ENCODE data around the gene MTMR3. TPM values are rescaled to one million over a fixed set of nuclear protein-coding genes. Genes with fewer than 3 reads are reported as not detected.
A peak's percentile ranks its signal among the peaks of the same experiment; 100 is the strongest.

Gene MTMR3
- total RNA-seq, 1 donor from 2014 or later: 28.4 TPM

GRCh38 chr22:30001459-30001858 is 118.5 kb downstream of the MTMR3 start:
- DNase-seq (ENCODE audit: low read depth in 2 of 2): no peak

DNA sequence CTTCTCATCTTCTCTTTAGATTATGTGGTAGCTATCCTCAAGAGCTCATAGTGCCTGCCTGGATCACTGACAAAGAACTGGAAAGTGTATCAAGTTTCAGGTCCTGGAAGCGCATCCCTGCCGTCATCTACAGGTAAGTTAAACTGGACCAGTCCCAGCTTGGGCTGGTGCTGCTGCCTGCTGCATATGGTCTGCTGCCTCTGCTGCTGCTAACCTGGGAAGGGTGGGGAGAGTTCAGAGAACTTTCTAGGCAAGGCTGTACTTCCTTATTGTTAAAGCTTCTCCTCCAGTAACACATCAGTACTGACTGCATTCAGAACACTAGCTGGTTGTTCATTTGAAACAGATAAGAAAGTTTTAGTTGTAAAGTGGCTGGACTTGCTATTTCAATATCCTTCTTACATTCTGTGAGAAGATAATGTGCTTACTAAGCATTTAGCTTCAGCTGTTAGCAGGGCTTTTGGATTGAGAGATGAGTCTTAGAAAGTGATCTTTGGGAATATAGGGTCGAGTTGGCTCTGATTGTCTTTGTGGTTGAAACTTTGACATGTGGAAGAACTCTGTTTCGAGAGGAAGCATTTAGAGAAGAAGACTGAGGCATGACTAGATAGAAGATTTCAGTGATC is 120.0 kb downstream of the MTMR3 start:
- no peak for DNase-seq (ENCODE audit: low read depth in 2 of 2)

DNA sequence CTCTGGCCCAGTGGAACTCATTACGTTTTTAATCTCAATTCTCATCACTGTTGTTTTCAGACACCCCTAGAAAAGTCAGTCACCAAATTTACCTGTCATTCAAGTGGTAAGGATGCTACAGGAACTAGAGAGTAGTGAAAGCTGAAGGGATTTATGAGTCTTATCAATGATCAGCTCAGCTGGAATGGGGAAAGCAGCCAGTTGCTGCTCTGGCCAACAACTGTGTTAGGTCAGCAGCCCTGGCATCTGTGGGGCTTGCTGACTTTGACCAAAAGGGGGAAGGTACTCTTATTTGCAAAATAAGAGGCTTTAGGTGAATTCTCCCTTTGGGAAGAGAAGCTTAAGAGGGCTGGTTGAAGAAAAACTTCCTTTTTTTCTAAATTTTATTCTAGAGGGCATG is 121.1 kb downstream of the MTMR3 start:
- no peak for DNase-seq (ENCODE audit: low read depth in 2 of 2)

DNA sequence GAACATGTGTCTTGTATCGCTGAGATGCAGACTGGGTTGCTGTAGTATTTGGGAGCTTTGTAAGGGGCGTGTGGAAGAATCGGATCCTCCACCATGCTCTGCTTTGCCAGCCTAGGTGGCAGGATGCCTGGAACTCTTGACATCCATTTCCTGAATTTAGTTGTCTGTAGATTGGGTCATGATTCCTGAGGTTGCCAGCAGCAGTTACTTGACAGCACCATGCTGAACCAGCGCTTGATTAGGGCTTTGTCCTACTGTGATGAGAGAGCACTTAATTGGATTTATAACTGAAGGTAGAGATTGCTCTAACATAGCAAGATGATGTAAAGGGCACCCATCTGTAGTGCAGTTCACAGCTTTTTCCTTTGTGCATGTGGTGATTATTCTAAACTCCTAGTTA is 121.7 kb downstream of the MTMR3 start:
- DNase-seq (ENCODE audit: low read depth in 2 of 2): peak in 1 of 2 donors; percentile 10

DNA sequence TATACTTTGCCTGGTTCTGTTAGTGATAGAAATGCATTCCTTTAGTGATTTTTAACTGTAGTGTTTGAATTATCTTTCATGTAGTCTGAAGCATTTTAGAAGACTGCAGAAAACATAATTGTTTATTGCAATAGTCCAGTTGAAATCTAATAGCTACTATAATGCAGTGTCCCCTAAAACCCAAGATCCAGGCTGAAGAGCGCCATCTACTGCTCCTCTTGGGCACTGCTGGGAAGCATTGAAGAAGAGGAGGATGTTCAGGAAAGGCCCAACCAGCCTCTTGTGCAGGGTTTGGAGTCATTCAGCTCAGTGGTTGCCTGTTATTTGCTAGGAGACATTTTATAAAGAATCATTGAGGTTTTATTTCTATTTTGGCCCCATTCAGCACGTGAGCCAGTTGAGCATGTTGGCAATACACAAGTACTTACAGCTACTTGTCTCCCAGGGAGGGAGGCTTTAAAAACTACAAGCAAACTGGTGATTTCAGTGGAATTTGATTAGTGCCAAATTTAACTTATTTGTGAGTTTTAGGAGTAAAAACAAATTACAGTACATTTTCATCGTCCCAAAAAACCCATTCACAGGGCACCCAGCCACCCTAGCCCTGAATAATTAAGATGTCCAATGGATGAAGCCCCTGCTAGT is 122.4 kb downstream of the MTMR3 start:
- DNase-seq (ENCODE audit: low read depth in 2 of 2): peak; percentile 67 to 82

DNA sequence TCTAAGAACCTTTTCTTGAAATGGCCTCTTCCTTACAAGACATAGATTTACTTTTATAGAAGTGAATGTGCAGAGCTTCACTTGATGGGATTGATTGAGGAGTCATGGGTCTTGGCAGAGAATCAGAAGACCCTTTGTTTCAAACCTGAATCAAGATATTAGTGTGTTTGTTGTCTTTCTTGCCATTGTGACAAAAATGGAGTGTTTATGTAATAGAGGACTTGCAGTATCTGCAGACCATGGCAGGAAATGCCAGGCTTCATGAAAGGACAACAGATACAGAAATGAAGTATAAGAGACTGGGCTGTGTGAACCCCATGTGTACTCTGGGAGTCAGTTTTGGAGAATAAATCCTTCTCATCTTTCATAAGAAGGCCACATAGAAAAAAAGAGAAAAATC is 124.4 kb downstream of the MTMR3 start:
- DNase-seq (ENCODE audit: low read depth in 2 of 2): no peak

- no peak for DNase-seq (ENCODE audit: low read depth in 2 of 2)
Measured at GRCh38 chr22:30008401-30008800, 125.4 kb downstream of the MTMR3 start.

- DNase-seq (ENCODE audit: low read depth in 2 of 2): no peak
Measured at GRCh38 chr22:30009478-30009877, 126.5 kb downstream of the MTMR3 start.

DNA sequence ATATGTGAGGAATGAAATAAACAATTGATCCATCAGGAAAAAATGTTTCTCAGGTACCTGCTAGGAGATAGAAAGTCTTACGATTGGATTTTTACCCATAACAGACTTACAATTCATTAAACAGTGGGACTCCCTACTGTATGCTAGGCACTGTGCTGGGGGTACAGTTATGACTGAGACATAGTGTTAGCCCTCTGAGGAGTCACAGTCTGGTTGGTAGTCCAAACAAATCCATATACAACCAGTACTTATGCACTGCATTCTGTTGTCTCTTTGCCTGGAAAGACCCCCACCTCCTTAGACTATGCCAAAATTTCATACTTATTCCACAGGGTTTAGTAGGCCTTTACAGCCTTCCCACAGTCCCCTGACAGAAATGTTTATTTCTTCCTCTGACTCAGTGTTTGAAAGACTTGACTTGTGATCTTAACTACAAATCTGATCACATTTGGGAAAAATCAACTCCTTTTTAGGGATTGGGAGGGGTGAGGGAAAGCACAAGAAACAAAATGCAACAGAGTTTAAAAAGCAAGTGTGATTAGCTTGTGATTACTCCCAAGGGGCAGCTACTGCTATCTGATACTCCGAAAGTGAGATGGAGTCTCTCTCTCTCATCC is 127.9 kb downstream of the MTMR3 start:
- DNase-seq (ENCODE audit: low read depth in 2 of 2): no peak

GRCh38 chr22:30013201-30013600 is 130.2 kb downstream of the MTMR3 start:
- no peak for DNase-seq (ENCODE audit: low read depth in 2 of 2)

GRCh38 chr22:30014244-30014643 is 131.3 kb downstream of the MTMR3 start:
- DNase-seq (ENCODE audit: low read depth in 2 of 2): no peak

DNA sequence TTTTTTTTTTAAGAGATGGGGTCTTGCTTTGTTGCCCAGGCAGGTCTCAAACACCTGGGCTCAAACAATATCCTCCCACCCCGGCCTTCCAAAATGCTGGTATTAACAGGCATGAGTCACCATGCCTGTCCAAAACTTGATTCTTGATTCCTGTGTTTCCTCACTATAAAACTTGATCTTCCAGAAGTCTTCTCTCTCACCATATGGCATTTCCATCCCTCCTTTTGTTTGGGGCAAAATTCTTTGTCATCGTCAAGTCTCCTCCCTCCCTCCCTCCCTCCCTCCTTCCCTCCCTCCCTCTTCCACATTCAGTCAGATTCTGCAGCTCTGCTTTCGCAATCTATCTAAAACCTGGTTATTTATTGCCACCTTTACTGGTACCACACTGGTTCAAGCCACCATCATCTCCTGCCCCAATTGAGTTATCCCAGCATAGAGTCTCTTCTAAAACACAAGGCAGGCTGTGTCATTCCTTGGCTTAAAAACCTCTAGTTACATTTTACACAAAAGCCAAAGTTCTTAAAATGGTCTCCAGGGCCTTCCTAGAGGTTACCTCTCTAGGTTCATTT is 132.3 kb downstream of the MTMR3 start:
- no peak for DNase-seq (ENCODE audit: low read depth in 2 of 2)

GRCh38 chr22:30015846-30016245 is 132.9 kb downstream of the MTMR3 start:
- DNase-seq (ENCODE audit: low read depth in 2 of 2): no peak

DNA sequence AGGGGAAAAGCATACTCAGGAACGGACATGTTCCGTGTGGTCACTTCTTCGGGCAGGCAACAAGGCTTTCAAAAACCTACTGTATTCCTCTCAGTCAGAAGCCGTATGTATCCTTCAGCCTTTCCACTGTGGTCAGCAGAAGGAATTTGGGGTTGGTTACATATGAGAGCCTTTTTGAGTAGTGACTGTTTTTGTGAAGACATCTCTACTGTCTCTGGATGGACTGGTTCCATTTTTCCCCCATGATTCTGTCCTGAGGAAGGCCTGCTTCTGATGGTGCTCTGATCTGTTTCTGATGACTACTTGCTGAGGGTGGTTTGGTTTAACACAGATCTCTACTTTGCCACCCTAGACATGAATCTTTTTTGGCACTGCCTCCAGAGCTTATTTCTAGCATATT is 133.6 kb downstream of the MTMR3 start:
- no peak for DNase-seq (ENCODE audit: low read depth in 2 of 2)

GRCh38 chr22:30017375-30018223 is 134.6 kb downstream of the MTMR3 start:
- DNase-seq (ENCODE audit: low read depth in 2 of 2): peak in 1 of 2 donors; percentile 63

- DNase-seq (ENCODE audit: low read depth in 2 of 2): no peak
Measured at GRCh38 chr22:30020511-30020910, 137.5 kb downstream of the MTMR3 start.

DNA sequence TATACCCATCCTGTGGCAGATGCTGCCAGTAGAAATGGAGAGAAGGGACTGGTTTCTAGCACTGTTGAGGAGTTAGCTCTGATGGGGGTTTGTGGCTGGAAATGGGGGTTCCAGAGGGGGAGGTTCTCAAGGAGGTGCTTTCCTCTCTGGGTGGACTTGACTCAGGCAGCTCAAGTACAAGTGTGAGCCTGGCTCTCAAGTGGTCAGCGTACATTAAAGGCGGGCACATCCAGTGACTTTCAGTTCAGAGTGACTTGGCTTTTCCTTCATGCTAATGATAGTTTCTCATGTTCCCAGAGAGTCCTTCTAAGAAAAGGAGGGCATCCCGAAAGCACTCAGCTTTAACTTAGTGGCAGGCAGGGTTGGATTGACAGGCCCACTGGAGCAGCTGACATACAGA is 138.4 kb downstream of the MTMR3 start:
- no peak for DNase-seq (ENCODE audit: low read depth in 2 of 2)

DNA sequence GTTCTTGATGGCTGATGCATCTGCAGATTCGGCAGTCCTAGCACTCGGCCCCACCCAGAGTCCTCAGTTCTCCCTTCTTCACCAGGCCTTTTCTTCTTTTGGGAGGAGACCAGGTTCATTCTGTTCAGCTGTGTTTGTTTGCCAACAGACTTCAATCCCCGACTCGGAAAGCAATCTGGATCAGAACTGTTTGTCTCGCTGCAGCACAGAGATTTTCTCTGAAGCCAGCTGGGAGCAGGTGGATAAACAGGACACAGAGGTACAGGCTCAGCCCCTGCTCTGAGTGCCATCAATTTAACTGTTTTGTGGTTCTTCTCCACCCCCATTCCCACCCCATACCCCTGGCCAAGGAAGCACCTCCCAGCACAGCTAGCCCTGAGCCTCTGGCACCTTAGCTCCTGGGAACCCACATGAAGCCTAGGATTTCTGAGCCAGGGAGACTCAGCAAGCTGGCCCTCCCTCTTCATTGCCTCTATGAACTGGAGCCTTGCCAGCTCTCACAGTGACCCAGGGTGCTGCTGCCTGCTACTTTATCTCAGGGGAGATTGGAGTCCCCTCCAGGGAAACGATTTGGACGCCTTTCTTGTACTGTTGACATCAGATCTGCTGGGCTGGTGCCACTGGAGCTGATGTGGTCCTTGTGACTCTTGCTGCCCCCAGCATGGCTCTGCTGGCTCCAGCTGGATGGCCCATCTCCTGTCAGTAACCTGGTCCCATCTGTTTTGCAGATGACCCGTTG is 139.1 kb downstream of the MTMR3 start:
- DNase-seq (ENCODE audit: low read depth in 2 of 2): no peak

- DNase-seq (ENCODE audit: low read depth in 2 of 2): no peak
Measured at GRCh38 chr22:30023099-30023660, 140.2 kb downstream of the MTMR3 start.

GRCh38 chr22:30024231-30024630 is 141.3 kb downstream of the MTMR3 start:
- DNase-seq (ENCODE audit: low read depth in 2 of 2): no peak

- no peak for DNase-seq (ENCODE audit: low read depth in 2 of 2)
Measured at GRCh38 chr22:30025221-30025620, 142.2 kb downstream of the MTMR3 start.
